ENCODE results near the gene ANAPC7.
"Not testable (repeated sequence)": the region's sequence is repeated elsewhere in the genome, so short reads cannot be mapped to it uniquely, and the experiment has no call there.

ANAPC7 gene

GRCh38 chr12:110403146-110403975 is at the start of gene ANAPC7:
TSS of gene ANAPC7 (minus strand) at chr12:110403708. CDS start at chr12:110403627, 81 bp downstream.
- DNase-seq (ENCODE audit: low read depth, low spot score) = peak; percentile 72

- DNase-seq (ENCODE audit: low read depth, low spot score) = no peak
These were observed 47.8 kb upstream of the ANAPC7 start for GRCh38 chr12:110451263-110451662.

DNA sequence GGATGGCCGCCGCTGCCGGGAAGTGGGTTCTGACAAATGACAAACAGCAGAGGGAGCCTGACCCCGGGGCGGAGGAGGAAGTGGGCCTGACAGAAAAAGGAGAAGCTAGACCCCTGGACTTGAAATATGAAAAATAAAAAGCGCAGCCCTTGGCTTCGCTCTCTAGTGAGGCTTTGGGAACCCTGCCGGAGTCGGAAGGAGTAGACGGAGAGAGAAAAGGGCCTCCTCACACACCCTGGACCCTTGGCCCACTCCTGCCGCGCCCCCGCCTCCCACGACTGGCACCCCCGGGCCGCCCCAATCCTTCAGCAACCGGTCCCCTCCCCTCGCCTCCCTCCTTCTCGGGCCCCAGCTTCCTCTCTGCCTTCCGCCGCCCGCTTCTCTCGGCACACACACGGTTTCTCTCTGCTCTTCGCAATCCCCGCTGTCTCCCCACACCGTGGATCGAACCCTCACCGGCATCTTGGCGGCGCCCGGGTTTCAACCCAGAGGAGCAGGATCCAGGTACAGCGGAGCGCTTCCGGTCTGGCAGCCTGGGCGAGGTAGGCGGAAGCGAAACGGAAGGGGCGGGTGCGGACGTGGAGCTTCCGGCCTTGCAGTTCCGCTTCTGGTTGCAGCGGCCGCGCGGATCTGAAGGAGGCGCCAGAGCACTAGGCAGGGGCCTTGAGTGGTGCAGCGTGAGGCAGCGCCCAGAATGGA is 46.4 kb upstream of the ANAPC7 start, which contains the start of gene ARPC3:
TSS of gene ARPC3 (minus strand) at position 539 of the 699 bp plus-strand sequence. CDS start at position 462, 77 bp downstream.
- DNase-seq (ENCODE audit: low read depth, low spot score) = peak; percentile 86

- no peak for DNase-seq (ENCODE audit: low read depth, low spot score)
These were observed 40.9 kb upstream of the ANAPC7 start for GRCh38 chr12:110444455-110444854.

DNA sequence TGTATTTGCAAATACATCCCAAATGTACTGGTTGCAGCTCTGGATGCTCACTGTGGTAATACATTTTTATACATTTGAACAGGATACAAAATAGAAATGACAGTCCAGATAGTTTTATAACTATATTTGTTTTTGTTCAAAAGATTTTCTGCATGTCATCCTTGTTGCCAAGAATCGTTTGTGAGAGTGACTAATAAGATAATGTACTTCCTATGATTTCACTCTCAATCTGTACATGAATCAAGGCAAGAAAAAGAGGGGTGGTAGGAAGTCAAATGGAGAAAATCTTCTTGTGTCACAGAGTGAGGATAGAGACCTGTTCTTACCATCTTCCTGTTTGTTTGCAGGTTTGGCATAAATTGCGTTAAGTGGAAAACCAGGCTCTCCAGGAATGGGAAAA is 32.7 kb upstream of the ANAPC7 start:
- DNase-seq (ENCODE audit: low read depth, low spot score) = no peak

DNA sequence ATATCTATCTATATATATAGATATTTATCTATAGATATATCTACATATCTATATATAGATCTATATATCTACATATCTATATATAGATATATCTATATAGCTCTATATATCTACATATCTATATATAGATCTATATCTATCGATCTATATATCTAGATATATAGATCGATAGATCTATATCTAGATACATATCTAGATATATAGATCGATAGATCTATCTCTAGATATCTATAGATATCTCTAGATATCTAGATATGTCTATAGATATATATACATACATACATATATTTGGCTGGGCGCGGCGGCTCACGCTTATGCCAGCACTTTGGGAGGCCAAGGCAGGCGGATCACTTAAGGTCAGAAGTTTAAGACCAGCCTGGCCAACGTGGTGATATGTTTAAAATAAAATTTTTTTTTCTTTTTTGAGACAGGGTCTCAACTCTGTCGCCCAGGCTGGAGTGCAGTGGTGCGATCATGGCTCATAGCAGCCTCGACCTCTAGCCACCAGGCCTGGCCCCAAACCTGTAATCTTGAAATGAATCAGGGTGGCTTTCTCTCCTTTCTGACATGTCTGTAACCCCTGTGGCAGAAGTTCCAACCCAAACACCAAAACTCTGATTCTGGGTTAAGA is 28.6 kb upstream of the ANAPC7 start:
- DNase-seq (ENCODE audit: low read depth, low spot score) = no peak

- DNase-seq (ENCODE audit: low read depth, low spot score) = not testable (repeated sequence)
These were observed 26.2 kb upstream of the ANAPC7 start for GRCh38 chr12:110429676-110430075.

DNA sequence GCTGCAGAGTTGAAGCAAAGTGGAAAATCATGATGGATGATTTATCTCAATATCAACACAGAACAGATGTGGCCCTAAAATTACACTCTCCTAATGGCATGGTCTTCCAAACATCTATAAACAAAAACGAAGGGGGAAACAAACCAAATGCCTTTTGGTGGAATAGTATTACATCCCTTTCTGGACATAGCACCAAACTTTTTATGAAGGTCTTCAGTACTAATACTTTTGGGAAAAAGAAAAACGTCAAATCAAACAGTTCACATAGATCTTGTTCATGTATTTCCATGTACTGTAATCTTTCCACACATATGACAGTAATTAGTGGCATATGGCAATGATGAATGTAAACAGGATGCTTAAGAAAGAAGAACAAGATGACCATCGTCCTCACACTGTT is 22.9 kb upstream of the ANAPC7 start:
- DNase-seq (ENCODE audit: low read depth, low spot score) = no peak

- no peak for DNase-seq (ENCODE audit: low read depth, low spot score)
These were observed 20.7 kb upstream of the ANAPC7 start for GRCh38 chr12:110424237-110424636.

GRCh38 chr12:110421701-110422100 is 18.2 kb upstream of the ANAPC7 start:
- DNase-seq (ENCODE audit: low read depth, low spot score) = no peak

GRCh38 chr12:110421159-110421661 is 17.7 kb upstream of the ANAPC7 start:
- no peak for DNase-seq (ENCODE audit: low read depth, low spot score)

GRCh38 chr12:110420644-110421043 is 17.1 kb upstream of the ANAPC7 start:
- DNase-seq (ENCODE audit: low read depth, low spot score) = not testable (repeated sequence)

DNA sequence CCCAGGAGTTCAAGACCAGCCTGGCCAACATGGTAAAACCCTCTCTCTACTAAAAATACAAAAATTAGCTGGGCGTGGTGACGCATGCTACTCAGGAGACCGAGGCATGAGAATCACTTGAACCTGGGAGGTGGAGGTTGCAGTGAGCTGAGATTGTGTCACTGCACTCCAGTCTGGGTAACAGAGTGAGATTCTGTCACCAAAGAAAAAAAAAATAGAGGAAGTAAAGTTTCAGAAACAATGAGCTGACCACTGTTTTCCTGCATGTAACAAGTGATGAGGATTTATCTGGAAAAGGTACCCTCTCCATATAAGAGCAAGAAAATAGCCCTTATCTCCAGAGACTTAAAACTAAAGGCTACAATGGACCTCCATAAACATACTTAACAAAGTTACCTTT is 13.6 kb upstream of the ANAPC7 start:
- not testable (repeated sequence) for DNase-seq (ENCODE audit: low read depth, low spot score)

- not testable (repeated sequence) for DNase-seq (ENCODE audit: low read depth, low spot score)
These were observed 6.6 kb upstream of the ANAPC7 start for GRCh38 chr12:110410086-110410485.

- DNase-seq (ENCODE audit: low read depth, low spot score) = not testable (repeated sequence)
These were observed 1.7 kb upstream of the ANAPC7 start for GRCh38 chr12:110405126-110405662.

GRCh38 chr12:110403976-110404682 is 621 bp upstream of the ANAPC7 start:
- DNase-seq (ENCODE audit: low read depth, low spot score) = no peak

GRCh38 chr12:110382683-110383082 is 20.8 kb downstream of the ANAPC7 start:
- no peak for DNase-seq (ENCODE audit: low read depth, low spot score)

- no peak for DNase-seq (ENCODE audit: low read depth, low spot score)
These were observed 23.9 kb downstream of the ANAPC7 start for GRCh38 chr12:110379631-110380030.

- no peak for DNase-seq (ENCODE audit: low read depth, low spot score)
These were observed 24.3 kb downstream of the ANAPC7 start for GRCh38 chr12:110379197-110379596.

DNA sequence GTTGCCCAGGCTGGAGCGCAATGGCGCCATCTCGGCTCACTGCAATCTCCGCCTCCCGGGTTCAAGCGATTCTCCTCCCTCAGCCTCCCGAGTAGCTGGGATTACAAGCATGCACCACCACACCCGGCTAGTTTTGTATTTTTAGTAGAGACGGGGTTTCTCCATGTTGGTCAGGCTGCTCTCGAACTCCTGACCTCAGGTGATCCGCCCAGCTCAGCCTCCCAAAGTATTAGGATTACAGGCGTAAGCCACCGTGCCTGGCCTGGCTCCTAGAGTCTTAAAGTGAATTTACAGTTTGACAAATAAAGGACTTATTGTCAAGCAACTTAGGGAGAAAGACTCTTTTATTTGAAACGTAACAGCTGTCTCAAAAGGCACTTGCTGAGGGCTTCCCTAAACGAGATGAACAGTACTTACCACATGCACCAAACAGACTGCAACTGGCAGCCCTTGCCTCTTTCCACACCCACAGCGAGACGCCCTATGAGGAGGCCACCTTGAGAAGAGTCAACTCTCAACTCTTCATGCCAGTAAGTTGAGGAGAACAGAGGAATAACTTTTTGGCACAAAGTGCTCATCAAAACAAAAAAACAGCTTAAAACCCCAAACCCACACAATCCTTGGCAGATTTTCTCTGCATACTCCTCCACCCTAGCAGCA is 25.2 kb downstream of the ANAPC7 start:
- not testable (repeated sequence) for DNase-seq (ENCODE audit: low read depth, low spot score)
